GM19351 (cell line): Measurements from ENCODE around the gene THEM4.

ENCODE experiments used
- ATAC-seq: cut with Tn5 transposase; IDR thresholded peaks from one replicate; pipeline ENCODE4 v1.9.1; 2021; ENCODE audit warnings: mild to moderate bottlenecking, moderate library complexity; ENCODE audit not compliant: unreplicated experiment

The THEM4 gene

DNA sequence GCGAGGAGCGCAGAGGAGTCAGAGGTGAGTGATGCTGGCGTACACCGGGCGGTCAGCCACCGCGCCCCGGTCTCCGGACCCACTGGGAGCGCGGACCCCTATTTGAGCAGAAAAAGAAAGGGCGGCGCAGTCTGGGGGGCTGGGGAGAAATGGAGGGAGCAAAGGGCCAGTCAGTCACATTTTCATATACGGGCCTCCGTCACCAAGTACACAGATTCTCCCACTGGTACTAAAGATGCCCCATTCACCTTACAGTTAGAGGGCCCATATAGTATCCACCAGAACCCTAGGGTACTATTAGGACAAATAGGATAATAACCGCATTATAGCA is 70.3 kb downstream of the THEM4 start:
- no peak for ATAC-seq

DNA sequence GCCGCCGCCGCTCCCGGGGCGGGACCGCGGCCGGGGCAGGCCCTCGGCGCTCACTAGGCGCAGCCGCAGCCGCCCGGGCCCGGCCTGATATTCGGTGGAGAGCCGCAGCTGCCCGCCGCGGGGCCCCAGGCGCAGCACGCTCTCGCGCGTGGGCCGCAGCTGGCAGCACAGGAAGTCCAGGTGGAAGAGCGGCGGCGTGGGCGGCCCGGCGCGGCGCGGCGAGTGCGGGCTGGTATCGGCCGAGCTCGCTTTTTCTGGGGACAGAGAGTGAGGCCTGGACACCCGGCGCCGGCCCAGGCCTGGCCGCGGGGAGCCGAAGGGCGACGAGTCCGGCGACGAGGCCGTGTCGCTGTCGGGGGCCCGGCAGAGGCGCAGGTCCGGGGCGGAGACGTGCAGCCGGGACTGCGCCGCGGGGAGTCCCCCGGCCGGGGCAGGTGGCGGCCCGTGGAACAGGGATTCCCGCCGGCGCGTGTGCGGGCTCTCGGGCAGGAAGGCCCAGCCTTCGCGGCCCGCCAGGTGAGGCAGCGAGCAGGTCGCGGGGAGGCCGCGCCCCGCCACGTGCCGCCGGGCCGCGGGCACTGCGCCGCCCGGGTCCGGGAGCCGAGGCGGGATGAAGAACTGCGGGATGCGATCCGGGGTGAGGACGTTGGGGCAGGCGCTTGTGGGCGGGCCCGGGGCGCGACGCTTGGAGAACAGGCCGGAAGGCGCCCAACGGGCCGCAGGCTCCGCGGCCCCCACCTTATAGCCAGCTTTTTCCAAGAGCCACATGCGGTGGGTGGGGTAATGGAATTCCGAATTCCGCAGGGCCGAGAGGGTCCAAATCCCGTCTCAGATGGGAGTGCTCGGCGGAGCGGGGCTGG is 70.9 kb downstream of the THEM4 start:
- no peak for ATAC-seq

- no peak for ATAC-seq
These were observed 71.5 kb downstream of the THEM4 start for GRCh38 chr1:151837884-151838221.

GRCh38 chr1:151837197-151837596 is 72.1 kb downstream of the THEM4 start:
- no peak for ATAC-seq

GRCh38 chr1:151835596-151835995 is 73.7 kb downstream of the THEM4 start:
- ATAC-seq = no peak

DNA sequence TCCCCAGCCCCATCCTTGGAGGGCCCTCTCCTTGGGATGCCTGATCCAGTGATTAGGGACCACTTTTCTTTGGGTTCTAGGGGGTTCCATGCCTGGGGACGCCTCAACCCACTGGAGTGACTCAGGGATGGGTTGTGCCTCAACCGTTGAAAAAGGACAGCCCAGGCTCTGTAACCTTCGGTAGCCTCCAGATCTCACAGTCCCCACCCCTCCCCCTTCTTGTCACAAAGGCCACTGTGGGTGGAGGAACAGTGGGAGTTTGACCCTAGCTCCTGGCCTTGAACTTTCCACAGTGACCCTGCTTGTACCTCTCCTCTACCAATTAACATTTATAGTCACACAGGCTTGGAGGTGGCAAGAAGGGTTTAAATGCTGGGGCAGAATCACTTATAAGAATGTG is 75.1 kb downstream of the THEM4 start:
- no peak for ATAC-seq

DNA sequence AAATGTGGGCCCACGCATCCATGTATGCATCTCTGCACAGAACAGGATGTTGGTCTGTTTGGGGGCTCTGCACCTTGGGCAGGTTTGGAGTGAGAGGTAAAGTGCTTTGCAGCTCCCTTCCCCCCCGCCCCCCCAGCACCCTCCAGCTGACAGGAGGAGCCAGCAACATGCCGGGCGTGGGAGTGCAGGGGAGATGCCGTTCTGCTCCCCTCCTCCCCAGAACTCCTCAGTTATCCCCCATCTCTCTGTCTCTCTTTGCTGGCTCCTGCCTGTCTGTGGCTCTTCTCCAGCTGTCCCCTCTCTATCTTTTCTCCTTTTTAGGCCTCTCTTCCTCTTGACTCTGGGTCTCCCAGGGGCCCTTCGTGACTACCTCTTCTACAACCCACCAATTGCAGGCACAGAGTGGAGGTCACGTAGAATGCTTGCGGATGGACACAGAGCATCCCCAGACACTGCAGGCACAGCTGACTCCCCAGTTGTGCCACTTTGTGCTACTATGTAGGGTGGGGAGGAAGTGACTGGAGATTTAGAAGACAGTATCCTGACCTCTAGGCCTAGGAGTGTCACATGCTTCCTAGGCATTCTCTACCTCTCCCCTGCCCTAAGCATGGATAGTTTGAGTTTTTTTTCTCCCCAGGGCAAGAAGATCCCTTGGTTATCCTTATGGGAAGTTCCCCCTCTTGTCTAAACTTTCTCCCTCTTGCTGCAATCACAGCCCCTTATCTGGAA is 76.0 kb downstream of the THEM4 start:
- no peak for ATAC-seq

DNA sequence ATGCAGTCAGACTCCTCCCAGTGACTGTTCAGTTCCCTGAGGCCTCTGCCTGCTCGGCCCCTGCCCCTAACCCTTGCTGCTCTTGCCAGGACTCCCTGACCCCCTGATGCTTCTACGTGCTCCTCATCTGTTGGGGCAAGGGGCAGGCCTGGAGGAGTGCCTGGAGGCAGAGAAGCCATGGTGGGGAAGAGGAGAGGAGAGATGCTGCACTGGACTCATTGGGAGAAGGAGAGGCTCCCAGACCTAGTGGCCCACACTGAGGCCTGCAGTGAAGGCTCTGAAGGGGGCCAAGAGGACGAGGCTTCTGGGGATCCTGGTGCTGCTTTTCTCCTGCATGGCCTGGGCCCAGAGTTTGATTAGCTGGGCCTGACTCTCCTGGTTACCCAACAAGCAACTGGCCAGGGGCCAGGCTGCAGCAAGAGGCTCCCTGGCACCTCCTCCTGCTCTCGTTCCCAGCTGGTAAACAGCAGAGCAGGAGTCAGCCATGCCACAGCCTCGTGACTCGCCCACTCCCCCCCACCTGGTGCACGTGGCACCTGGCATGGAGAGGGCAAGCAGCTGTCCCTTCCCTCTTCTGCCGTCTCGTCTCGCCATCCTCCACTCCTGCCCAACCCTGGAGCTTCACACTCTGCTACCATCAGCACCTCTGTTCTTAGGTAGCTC is 76.9 kb downstream of the THEM4 start:
- no peak for ATAC-seq

DNA sequence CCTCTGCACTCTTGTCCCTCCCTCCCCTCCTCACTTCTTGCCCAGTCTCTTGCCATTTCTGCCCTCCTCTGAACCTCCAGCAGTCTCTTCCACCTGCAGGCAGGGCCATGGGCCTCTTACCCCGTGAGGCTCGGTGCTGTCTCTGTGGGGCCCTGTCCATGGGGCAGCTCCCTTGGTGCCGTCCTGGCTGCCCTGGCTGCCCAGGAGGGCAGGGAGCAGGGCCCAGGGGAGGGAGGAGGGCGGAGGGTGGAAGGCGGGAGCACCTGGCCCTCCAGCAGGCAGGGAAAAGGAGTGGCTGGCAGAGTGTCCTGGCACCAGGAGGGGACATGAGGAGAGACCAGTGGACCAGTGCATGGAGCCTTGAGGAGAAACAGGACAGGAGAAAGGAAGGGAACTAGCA is 77.7 kb downstream of the THEM4 start, which contains the start of gene RORC:
RORC (minus strand) TSS at position 198 of the 400 bp plus-strand sequence; CDS start at position 160, 38 bp downstream.
- no peak for ATAC-seq

GRCh38 chr1:151831256-151831591 is 78.1 kb downstream of the THEM4 start:
- no peak for ATAC-seq

DNA sequence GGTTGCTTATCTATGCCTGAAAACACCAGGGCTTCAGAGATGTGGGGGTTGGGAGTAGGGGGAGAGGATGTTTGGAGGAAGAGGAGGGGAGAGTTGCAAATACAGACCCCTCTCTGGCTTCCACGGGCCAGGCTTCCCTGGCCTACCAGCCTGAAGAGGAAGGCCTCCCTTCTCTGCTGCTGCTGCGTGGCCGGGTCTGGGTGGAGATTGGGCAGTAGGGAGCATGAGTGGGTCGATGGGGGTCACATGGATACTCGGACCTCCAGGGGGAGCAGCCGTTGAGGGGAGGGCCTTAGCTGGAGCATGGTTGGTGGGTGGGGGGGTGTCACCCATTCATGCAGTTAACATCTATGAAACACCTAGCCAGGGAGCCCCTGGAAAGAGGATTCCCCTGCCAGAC is 79.3 kb downstream of the THEM4 start:
- ATAC-seq = no peak

GRCh38 chr1:151829352-151830046 is 79.8 kb downstream of the THEM4 start:
- no peak for ATAC-seq

DNA sequence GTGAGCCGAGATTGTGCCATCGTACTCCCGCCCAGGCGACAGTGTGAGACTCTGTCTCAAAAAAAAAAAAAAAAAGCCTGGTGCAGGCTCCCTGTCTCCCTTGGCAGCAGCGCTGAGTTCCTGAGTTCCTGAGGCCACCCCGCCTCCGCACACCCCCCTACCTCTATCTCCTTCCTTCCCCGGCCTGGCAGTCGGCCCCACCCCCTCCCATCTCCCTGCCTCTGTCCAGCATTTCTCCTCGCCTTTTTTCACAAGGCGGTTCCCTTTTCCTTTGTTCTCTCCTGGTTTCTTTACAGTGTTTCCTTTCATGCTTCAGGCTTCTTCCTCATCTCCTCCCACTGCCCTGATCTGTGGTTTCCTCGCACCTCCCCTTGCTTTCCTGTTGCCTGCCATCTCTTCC is 80.4 kb downstream of the THEM4 start:
- ATAC-seq = no peak

GRCh38 chr1:151827853-151828252 is 81.5 kb downstream of the THEM4 start:
- ATAC-seq = no peak

GRCh38 chr1:151825751-151826660 is 83.3 kb downstream of the THEM4 start:
- ATAC-seq = no peak

- ATAC-seq = no peak
These were observed 84.1 kb downstream of the THEM4 start for GRCh38 chr1:151825204-151825603.
